Fibroblast of peridontal ligament (primary cell): Measurements from ENCODE around the gene MRPL38.
A peak's percentile ranks its signal among the peaks of the same experiment; 100 is the strongest.
"Not testable (repeated sequence)": the region's sequence is repeated elsewhere in the genome, so short reads cannot be mapped to it uniquely, and the experiment has no call there.

Source experiments
- DNase-seq: peaks from one replicate; pipeline ENCODE4 v3.0.0-alpha.2; 2010; ENCODE audit errors: extremely low read depth

The MRPL38 gene

DNA sequence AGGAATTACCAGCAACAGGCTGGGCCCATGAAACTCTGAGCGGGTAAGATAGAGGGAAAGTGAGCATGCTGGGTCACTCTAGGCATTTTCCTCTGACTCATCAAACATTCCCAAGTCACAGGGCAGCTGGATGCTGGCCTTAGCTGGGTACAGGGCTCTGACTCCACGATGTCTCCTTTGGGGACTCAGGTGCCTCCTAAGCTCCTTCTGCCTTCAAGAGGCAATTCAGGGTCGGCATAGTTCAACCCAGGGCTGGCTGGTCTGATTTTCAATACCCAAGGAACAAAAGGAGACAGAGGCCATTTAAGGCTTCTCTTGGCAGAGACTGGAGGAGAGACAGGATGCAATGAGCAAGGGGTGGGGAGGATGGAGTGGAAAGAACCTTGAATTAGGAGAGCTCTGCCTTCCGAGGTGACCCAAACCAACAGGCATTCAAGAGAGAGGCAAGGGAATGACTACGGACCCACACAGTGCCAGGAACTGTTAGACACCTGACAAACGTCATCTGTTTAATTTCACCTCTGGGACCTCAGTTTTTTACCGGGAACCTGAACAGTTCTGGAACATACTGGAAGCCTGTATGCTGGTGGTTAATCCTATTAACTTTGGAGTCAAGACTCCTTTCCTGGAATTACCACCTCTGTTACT, 50.5 kb downstream of the MRPL38 start:
- peak; percentile 59 for DNase-seq

DNA sequence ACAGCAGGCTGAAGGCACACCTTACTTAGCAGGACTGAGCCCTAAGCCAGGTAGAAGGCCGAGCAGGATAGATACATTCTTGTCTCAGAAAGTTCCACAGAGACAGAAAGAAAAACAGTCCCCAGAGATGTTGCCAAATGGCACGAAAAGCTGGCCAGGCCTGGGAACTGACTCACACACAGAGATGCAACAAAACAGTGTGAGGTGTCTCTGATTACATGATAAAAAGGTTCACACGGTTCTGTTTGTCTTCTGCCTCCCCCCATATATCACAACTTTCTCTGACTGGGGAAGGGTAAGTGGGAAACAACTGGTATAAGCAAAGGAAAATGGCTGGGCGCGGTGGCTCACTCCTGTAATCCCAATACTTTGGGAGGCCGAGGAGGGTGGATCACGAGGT, 51.3 kb downstream of the MRPL38 start:
- DNase-seq, result peak; percentile 13

DNA sequence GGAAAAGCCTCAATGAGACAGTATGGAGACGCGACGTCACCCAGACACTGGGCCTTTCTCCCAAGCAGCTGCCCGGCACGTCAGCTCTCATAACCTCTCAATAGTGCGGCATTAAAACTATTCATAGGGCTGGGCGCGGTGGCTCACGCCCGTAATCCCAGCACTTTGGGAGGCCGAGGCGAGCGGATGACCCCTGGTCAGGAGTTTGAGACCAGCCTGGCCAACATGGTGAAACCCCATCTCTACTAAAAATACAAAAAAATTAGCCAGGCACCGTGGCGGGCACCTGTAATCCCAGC, 53.0 kb downstream of the MRPL38 start:
- not testable (repeated sequence) for DNase-seq

DNA sequence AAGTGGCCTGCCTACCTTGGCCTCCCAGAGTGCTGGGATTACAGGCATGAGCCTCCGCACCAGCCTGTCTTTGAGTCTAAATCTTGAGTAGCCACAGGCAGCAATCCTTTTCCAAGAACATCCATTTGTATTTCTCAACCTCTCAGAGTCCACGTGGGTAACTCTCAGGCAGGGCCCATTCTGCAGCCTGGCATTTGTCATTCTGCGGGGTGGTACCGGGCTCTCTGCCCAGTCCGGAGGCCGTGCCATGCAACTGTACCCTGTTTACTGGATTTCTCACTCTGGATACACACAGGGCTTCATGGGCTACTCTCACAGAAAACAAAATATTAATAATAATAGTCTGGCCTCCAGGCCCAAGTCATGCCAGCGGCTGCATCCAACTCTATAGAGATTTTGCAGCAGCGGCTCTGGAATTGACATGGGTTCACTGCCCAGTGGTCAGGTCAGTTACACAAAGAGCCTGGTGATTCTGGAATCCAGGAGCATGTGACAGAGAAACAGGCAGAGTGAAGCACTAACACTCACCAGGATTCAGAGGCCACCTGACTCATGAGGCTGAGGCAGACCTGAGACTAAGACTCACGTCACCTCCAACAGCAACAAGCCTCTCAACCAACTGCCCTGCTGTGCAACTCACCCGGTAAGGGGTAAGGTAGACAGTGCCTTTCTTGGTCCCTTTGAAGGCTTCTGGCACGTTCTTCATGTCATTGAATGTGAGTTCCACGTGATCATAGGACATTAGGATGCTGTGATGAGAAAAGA, 53.6 kb downstream of the MRPL38 start:
- DNase-seq, result no peak

DNA sequence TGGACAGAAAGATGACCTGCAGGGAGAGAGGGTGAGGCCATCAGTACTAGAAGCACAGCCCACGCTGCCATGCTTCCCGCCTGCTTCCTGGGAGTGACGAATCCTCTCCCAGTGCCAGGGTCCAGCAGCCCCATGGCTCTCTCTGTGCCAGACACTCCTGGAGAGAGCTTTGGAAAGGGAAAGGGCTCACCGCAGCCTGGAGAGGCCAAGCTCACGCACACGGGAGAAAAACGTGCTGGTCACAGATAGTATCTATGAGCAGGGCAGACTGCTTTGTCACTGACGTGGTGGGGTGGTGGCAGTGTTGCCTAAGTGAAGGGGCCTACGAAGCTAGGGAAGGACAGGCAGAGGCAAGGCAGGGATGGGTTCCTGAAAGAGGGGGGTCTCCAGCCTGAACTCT, 55.0 kb downstream of the MRPL38 start:
- DNase-seq, result no peak

GRCh38 chr17:75849279-75849646, 55.4 kb downstream of the MRPL38 start:
- DNase-seq, result no peak
